Subcutaneous abdominal adipose tissue (tissue), 5 donors: Measurements from ENCODE around the gene PIP4K2A.
A peak's percentile ranks its signal among the peaks of the same experiment; 100 is the strongest.

Source experiments
- H3K27ac ChIP-seq: one replicate; pipeline ENCODE4 v1.7.0; 2013; ENCODE audit warnings: low read depth, mild to moderate bottlenecking, inconsistent platforms, low read length, moderate library complexity
- H3K27me3 ChIP-seq, 5 donors: one replicate each; pipeline ENCODE4 v1.7.0; 2013; ENCODE audit warnings: low read length in 5 of 5, inconsistent platforms in 1 of 5; ENCODE audit not compliant: control insufficient read depth in 5 of 5, insufficient read depth in 4 of 5
- H3K36me3 ChIP-seq, 5 donors: one replicate each; pipeline ENCODE4 v1.7.0; 2013; ENCODE audit warnings: low read length in 5 of 5; ENCODE audit not compliant: control insufficient read depth in 5 of 5, insufficient read depth in 5 of 5
- H3K4me1 ChIP-seq, 5 donors: one replicate each; pipeline ENCODE4 v1.7.0; 2013; ENCODE audit warnings: low read length in 5 of 5, mild to moderate bottlenecking in 3 of 5, moderate library complexity in 1 of 5; ENCODE audit not compliant: control insufficient read depth in 5 of 5, insufficient read depth in 5 of 5
- H3K4me3 ChIP-seq, 5 donors: one replicate each; pipeline ENCODE4 v1.7.0; 2013; ENCODE audit warnings: low read length in 5 of 5, low read depth in 1 of 5
- H3K9ac ChIP-seq, 5 donors: one replicate each; pipeline ENCODE4 v1.7.0; 2013; ENCODE audit warnings: low read length in 5 of 5, mild to moderate bottlenecking in 4 of 5, moderate library complexity in 3 of 5
- H3K9me3 ChIP-seq, 5 donors: one replicate each; pipeline ENCODE4 v1.7.0; 2013; ENCODE audit warnings: low read length in 5 of 5; ENCODE audit not compliant: control insufficient read depth in 5 of 5
- donor health status: healthy.
- donor health status: healthy.
- donor health status: healthy.
- donor health status: healthy.
- donor health status: healthy.

Gene PIP4K2A

DNA sequence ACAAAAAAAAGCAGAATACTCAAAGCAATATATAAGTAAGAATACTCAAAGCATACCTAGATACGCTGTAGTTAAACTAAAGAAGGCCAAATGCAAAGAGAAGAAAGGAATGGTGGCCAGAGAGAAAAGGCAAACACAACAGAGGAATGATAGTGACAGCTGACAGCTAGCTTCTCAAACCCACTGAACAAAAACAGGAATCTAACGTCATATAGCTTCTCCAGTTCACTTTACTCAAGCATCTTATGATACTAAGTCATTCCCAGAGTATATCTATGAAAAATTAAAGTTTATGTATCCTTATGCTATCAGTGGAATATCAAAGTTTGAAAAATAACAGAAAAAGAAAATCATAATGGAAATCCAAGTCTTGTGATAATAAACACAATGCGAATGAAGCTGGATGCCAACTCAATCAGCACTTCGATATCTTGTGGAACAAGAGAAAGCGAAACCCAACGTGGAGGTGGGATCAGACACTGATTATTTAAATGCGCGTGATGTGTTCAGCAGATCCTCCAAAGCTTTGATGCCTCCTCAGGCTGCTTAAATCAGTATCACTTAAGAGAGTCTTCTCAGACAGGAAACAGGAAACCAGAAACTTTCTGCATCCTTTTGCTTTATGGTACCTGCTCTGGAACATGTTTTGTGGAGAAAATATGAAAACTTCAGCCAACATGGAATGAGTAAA lies 102.8 kb downstream of the PIP4K2A start:
- Histone ChIP-seq H3K36me3 (peaks cover 0 to 18% (median 10%) of the 10 kb centered on the region in 5 donors), H3K9ac (no peak overlapping the region), H3K4me1 (peaks cover 0 to 22% (median 12%) of the 10 kb centered on the region in 5 donors), H3K9me3 (no peaks in the 10 kb centered on the region), H3K27me3 (no peaks in the 10 kb centered on the region), H3K27ac (no peak overlapping the region), H3K4me3 (no peak overlapping the region)

DNA sequence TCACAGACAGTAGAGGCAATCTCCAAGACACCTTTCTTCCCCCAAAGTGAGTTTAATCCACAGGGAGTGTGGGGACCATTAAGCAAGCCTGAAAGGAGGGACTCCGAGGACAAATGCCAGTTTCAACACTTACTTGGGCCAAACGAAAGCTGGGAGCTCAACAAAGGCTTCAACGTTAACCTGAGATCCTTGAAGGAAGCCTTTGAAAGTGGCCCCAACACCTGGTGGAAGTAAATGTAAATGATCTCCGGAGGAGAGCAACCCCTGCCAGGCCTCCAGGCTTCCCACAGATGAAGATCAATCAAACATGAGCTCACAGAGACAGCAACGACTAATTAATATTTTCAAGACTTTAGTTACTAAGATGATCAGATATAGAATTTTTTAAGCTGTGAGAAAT lies 103.8 kb downstream of the PIP4K2A start:
- Histone ChIP-seq H3K4me1 (peaks cover 0 to 19% (median 6%) of the 10 kb centered on the region in 5 donors), H3K27me3 (no peaks in the 10 kb centered on the region), H3K4me3 (no peak overlapping the region), H3K9me3 (no peaks in the 10 kb centered on the region), H3K36me3 (peaks cover 0 to 18% (median 10%) of the 10 kb centered on the region in 5 donors), H3K9ac (no peak overlapping the region), H3K27ac (no peak overlapping the region)

DNA sequence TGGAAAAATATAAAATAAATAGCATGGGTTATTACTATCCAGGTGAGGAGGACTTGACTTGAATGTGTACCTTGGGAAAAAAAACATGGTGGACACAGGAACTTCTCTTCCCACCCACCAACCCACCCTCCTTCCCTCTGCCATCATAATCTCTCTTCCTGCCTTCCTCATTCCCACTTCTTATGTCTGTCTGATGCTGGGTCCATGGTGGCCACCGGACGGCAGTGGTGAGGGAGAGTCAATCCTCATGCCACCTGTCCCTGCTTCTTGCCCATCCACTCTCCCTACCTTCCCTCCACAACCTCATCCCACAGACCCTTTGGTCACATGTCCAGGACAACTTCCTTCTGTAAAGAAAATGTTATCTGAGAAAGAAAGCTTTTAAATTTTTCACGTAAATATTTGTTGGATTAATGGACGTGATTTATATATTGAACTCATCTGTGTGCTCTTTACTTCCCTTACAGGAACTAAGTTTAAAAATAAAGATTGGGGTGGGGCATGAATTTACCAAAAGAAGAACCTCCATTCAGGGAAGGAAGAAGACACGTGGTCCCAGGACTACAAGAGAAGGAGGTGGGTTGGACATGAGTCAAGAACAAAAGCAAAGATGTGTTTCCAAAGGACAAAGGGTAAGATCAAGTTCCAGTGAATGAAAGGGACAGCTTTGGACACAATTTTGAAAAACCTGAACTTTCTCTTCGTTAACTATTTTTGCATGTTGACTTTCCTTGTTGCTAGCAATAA lies 104.5 kb downstream of the PIP4K2A start:
- Histone ChIP-seq H3K36me3 (peaks cover 0 to 18% (median 10%) of the 10 kb centered on the region in 5 donors), H3K9ac (no peak overlapping the region), H3K4me1 (peaks cover 0 to 20% (median 7%) of the 10 kb centered on the region in 5 donors), H3K4me3 (no peak overlapping the region), H3K9me3 (no peaks in the 10 kb centered on the region), H3K27ac (no peak overlapping the region), H3K27me3 (no peaks in the 10 kb centered on the region)

DNA sequence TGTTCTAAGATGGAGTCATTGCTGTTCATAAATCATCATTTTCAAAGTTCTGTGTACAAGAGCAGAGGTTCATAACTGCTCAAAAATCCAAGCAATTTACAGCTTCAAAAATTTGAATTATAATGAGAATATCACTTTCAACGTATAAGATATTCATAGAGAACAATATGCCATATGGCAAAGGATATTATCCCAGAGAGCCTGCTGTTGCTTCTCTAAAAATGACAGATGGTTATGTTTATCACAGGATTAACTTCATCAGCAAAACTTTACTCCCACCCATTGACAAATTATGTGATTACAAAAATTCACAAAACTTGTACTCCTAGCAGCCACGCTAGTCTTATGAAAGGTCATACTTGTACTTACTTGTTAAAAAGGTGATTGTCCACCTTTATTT lies 105.1 kb downstream of the PIP4K2A start:
- Histone ChIP-seq H3K4me1 (peaks cover 0 to 26% (median 11%) of the 10 kb centered on the region in 5 donors), H3K27me3 (no peaks in the 10 kb centered on the region), H3K36me3 (peaks cover 0 to 18% (median 10%) of the 10 kb centered on the region in 5 donors), H3K4me3 (no peak overlapping the region), H3K9me3 (no peaks in the 10 kb centered on the region), H3K27ac (no peak overlapping the region), H3K9ac (no peak overlapping the region)

DNA sequence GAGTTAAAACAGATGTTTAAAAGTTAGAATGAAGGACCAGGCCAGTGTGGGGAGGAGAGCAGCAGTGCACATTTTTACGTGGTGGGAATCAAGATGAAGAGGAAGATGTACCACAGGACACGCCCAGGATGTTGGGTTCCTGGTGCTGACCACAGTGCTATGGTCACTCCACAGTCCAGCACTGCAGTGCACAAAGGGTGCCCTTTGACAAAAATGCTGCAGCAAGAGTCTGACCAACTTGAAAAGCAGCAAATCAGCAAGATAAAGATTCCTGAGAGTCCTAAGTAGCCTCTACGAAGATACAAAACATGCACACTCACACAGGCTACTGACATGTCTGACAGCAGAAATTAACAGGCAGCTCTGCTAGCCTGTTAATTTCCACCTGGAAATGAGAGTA lies 107.1 kb downstream of the PIP4K2A start:
- no peak overlapping the region for H3K27ac ChIP-seq
- peaks cover 0 to 27% (median 11%) of the 10 kb centered on the region in 5 donors for H3K4me1 ChIP-seq
- peaks cover 0 to 18% (median 10%) of the 10 kb centered on the region in 5 donors for H3K36me3 ChIP-seq
- no peaks in the 10 kb centered on the region for H3K9me3 ChIP-seq
- no peak overlapping the region for H3K4me3 ChIP-seq
- H3K27me3 ChIP-seq: no peaks in the 10 kb centered on the region
- no peak overlapping the region for H3K9ac ChIP-seq

DNA sequence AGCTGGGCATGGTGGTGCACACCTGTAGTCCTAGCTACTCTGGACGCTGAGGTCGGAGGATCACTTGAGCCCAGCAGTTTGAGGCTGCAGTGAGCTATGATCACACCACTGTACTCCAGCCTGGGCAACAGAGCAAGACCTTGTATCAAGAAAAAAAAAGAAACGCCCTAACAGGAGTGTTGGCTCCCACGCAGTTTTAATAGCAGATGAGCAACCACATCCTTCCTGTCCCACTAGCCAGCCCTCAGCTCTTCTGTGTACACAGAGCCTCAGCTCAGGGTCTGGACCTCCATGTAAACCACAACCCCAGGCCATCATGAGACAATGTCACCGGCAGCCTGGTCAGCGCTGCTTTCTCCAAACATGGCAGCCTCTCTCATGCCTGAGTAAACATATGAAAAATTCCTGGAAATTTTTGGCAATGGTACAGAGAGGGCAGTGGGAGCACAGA lies 108.2 kb downstream of the PIP4K2A start:
- Histone ChIP-seq H3K27ac (no peak overlapping the region), H3K9ac (no peak overlapping the region), H3K36me3 (peaks cover 0 to 18% (median 10%) of the 10 kb centered on the region in 5 donors), H3K9me3 (no peaks in the 10 kb centered on the region), H3K27me3 (no peaks in the 10 kb centered on the region), H3K4me1 (peaks cover 0 to 27% (median 11%) of the 10 kb centered on the region in 5 donors), H3K4me3 (no peak overlapping the region)

DNA sequence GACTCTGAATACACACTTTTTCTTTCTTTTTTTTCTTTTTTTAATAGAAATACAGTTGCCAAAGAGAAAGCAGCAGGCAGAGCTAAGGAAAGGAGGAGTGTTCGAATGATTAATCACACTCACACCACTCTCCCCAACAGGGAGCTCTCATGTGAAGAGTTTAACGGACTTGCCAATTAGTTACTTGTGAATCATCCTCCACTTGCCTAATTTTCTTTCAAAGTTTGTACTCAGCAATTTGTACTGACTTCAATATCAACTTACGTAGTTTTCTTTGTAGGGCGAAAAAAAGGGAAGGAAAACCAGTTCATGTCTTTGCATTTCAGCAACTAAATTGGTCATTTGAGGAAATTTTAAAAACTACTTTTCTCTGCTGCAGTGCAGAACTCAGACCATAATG lies 109.2 kb downstream of the PIP4K2A start:
- no peak overlapping the region for H3K9ac ChIP-seq
- H3K4me1 ChIP-seq: peaks cover 0 to 27% (median 11%) of the 10 kb centered on the region in 5 donors
- peak overlapping the region; percentile 32 for H3K27ac ChIP-seq
- H3K27me3 ChIP-seq: no peaks in the 10 kb centered on the region
- H3K9me3 ChIP-seq: no peaks in the 10 kb centered on the region
- peaks cover 0 to 23% (median 14%) of the 10 kb centered on the region in 5 donors for H3K36me3 ChIP-seq
- H3K4me3 ChIP-seq: peak overlapping the region in 1 of 5 donors; percentile 28

DNA sequence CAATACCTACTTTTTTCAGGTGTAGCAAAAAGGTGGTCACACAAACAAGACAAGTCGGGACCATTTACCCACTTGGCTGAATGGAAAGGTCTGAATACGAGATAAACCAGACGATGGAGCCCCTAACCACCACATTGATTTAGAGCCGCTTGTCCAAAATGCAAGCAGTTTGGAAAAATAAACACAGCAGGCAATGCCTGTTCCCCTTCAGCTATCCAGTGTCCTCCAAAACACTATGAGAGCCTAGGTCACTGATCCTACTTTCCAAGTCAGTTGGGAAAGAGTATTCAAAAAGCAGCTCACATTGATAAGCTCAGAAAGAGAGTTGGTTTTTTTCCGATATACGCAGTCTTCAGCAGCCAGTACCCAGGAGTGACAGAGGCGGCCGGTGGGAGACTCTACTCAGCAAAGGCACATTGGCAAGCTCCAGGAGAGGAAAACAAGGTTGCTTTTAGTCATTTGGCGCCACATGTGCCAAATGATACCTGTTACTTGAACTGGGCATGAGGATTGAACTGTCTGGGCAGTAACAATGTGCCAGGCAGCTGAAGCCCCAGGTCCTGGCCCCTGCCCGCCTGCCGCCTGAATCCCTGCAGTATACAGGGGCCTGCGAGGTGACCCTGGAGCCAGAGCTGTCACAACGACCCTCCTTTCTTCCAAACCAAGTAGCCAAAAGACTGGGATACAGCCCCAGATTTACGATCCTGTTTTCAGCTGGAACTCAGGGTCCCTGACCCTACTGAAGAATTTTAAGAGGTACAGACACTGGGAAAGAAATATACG lies 109.8 kb downstream of the PIP4K2A start:
- no peak overlapping the region for H3K9ac ChIP-seq

DNA sequence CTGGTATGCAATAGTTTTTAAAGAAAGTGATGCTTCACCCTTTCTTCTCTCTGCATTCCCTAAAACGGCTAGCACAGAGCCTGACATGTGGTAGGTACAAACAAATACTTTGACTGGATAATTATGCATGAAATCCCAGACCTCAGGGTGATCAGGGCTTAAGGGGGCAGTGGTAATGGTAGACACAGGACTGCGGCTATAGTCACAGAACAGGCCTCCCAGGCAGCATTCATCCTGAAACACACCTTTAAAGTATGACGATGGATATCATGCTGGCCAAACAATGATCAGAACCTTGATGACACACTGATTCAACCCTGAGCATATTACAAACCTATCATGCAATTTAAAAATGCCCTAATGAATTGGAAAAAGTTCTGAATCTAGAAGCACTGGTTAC lies 110.8 kb downstream of the PIP4K2A start:
- Histone ChIP-seq H3K9ac (no peak overlapping the region), H3K27me3 (no peaks in the 10 kb centered on the region), H3K36me3 (peaks cover 0 to 20% (median 13%) of the 10 kb centered on the region in 5 donors), H3K9me3 (no peaks in the 10 kb centered on the region), H3K4me3 (no peak overlapping the region), H3K4me1 (peaks cover 0 to 24% (median 11%) of the 10 kb centered on the region in 5 donors), H3K27ac (no peak overlapping the region)

More for the DNA sequence above, 109.8 kb downstream of the PIP4K2A start:
- Histone ChIP-seq H3K27ac (no peak overlapping the region), H3K4me1 (peaks cover 0 to 24% (median 11%) of the 10 kb centered on the region in 5 donors), H3K36me3 (peaks cover 0 to 24% (median 15%) of the 10 kb centered on the region in 5 donors), H3K27me3 (no peaks in the 10 kb centered on the region), H3K4me3 (peak overlapping the region in 1 of 5 donors; percentile 28), H3K9me3 (no peaks in the 10 kb centered on the region)
